HCT116 (cell line): ENCODE measurements around the gene CD3G. TPM values are rescaled to one million over a fixed set of nuclear protein-coding genes. Genes with fewer than 3 reads are reported as not detected.

Experiments used
- ATAC-seq: fragments of 200-7000 bp; cut with Tn5 transposase; 2 replicates; pipeline ENCODE4 v1.9.1; 2020; ENCODE audit warnings: mild to moderate bottlenecking, moderate library complexity
- BruUV-seq: library from RNA; stranded (reverse); fragments of 400-500 nt; replicated peaks from 2 replicates; lab custom pipeline; 2021; lab: Mats Ljungman, UMichigan
- CTCF ChIA-PET: fragments of 300-600 bp; sonication (Branson Sonifier 250); formaldehyde crosslinking; loops from one replicate; lab custom pipeline; 2021; ENCODE audit warnings: antibody characterized with exemption; lab: Charles Lee
- POLR2A ChIA-PET: fragments of 300-600, 350-600 bp; sonication (Branson Sonifier 250); formaldehyde crosslinking; loops from one replicate; lab custom pipeline; 2021; ENCODE audit warnings: antibody characterized with exemption; lab: Charles Lee
- RAD21 ChIA-PET, 2 experiments: fragments of 300-600 bp; sonication (Branson Sonifier 250); formaldehyde crosslinking; loops; one replicate each; lab custom pipeline; 2023; ENCODE audit warnings: low total read pairs in 2 of 2; ENCODE audit not compliant: uncharacterized antibody in 2 of 2, unreplicated experiment in 2 of 2, low non-redundant PET in 1 of 2; lab: Charles Lee
- DNase-seq: peaks from one replicate; pipeline ENCODE4 v3.0.0-alpha.2; 2010; ENCODE audit warnings: low read depth, low spot score
- H2AFZ ChIP-seq: fragments of 200-600 bp; shearing (Covaris generic), sonication (generic); 2 replicates; pipeline ENCODE4 v1.6.1; 2017; ENCODE audit warnings: low read depth, mixed run types, mixed read lengths, antibody characterized with exemption, low read length; ENCODE audit not compliant: poor library complexity, severe bottlenecking
- H3K27ac ChIP-seq: 2 replicates; pipeline ENCODE4 v1.5.1; 2012; ENCODE audit warnings: low read depth, low read length
- H3K27me3 ChIP-seq: fragments of 200-600 bp; sonication (generic); 2 replicates; pipeline ENCODE4 v1.6.1; 2016; ENCODE audit warnings: mixed run types, low read length, mixed read lengths; ENCODE audit not compliant: insufficient read depth
- H3K36me3 ChIP-seq, 2 experiments: fragments of 200-500 bp in 1 of 2; fragments of 200-600 bp in 1 of 2; sonication (Bioruptor generic) in 1 of 2; sonication (generic) in 1 of 2; 2 replicates each; pipeline versions ENCODE4 v1.5.1 to v1.6.1; 2014 to 2016; ENCODE audit warnings: low read length in 2 of 2, inconsistent platforms in 1 of 2, mixed read lengths in 1 of 2, mixed run types in 1 of 2; ENCODE audit not compliant: insufficient read depth in 2 of 2, control insufficient read depth in 1 of 2
- H3K4me1 ChIP-seq, 2 experiments: fragments of 200-600 bp in 1 of 2; sonication (generic) in 1 of 2; 2 replicates each; pipeline versions ENCODE4 v1.5.1 to v1.6.1; 2012 to 2017; ENCODE audit warnings: low read length in 2 of 2, inconsistent platforms in 1 of 2, mild to moderate bottlenecking in 1 of 2, mixed read lengths in 1 of 2, mixed run types in 1 of 2, moderate library complexity in 1 of 2; ENCODE audit not compliant: insufficient read depth in 2 of 2, control insufficient read depth in 1 of 2
- H3K4me2 ChIP-seq: fragments of 200-600 bp; sonication (generic); 2 replicates; pipeline ENCODE4 v1.6.1; 2017; ENCODE audit warnings: mixed run types, low read length, mixed read lengths
- H3K4me3 ChIP-seq, 2 experiments: fragments of 200-600 bp in 1 of 2; sonication (generic) in 1 of 2; replicated peaks in 1 of 2; 2 replicates each; pipeline ENCODE4 v1.5.1; 2011 to 2016; ENCODE audit warnings: low read length in 2 of 2, control low read depth in 1 of 2, low read depth in 1 of 2, mild to moderate bottlenecking in 1 of 2, mixed read lengths in 1 of 2, mixed run types in 1 of 2
- H3K79me2 ChIP-seq: fragments of 200-600 bp; sonication (generic); 2 replicates; pipeline ENCODE4 v1.6.1; 2017; ENCODE audit warnings: mild to moderate bottlenecking, mixed run types, low read length, moderate library complexity, mixed read lengths; ENCODE audit not compliant: insufficient read depth
- H3K9ac ChIP-seq: fragments of 200-600 bp; sonication (generic); 2 replicates; pipeline ENCODE4 v1.6.1; 2016; ENCODE audit warnings: low read length, mixed read lengths
- H3K9me2 ChIP-seq: fragments of 200-600 bp; sonication (generic), shearing (Covaris generic); 2 replicates; pipeline ENCODE4 v1.6.1; 2017; ENCODE audit warnings: mixed run types, mild to moderate bottlenecking, moderate library complexity; ENCODE audit not compliant: insufficient read depth
- H3K9me3 ChIP-seq, 2 experiments: fragments of 200-500 bp in 1 of 2; fragments of 200-600 bp in 1 of 2; sonication (Bioruptor generic) in 1 of 2; sonication (generic) in 1 of 2; 2 replicates each; pipeline ENCODE4 v1.6.1; 2014 to 2017; ENCODE audit warnings: low read length in 2 of 2, mixed read lengths in 2 of 2, inconsistent platforms in 1 of 2, low read depth in 1 of 2, mild to moderate bottlenecking in 1 of 2, mixed run types in 1 of 2, moderate library complexity in 1 of 2; ENCODE audit not compliant: control insufficient read depth in 1 of 2, insufficient read depth in 1 of 2
- H4K20me1 ChIP-seq: fragments of 200-600 bp; sonication (generic), shearing (Covaris generic); 2 replicates; pipeline ENCODE4 v1.6.1; 2017; ENCODE audit warnings: mixed run types, mild to moderate bottlenecking, moderate library complexity; ENCODE audit not compliant: insufficient read depth
- ATF3 ChIP-seq: IDR thresholded peaks from 2 replicates; pipeline ENCODE4 v1.6.1; 2012
- CEBPB ChIP-seq: IDR thresholded peaks from 2 replicates; pipeline ENCODE4 v1.6.1; 2012; ENCODE audit warnings: low read depth
- EZH2 ChIP-seq: fragments of 200-600 bp; sonication (generic); IDR thresholded peaks from 2 replicates; pipeline ENCODE4 v1.6.1; 2017; ENCODE audit warnings: antibody characterized with exemption, mixed run types
- POLR2A ChIP-seq: IDR thresholded peaks from 2 replicates; pipeline ENCODE4 v1.7.0; 2011; ENCODE audit warnings: borderline replicate concordance; ENCODE audit not compliant: insufficient read depth, insufficient read length; ENCODE audit errors: extremely low read depth
- REST ChIP-seq: IDR thresholded peaks from 2 replicates; pipeline ENCODE4 v1.6.1; 2012; ENCODE audit warnings: low read depth
- ZBTB33 ChIP-seq: IDR thresholded peaks from 2 replicates; pipeline ENCODE4 v1.6.1; 2011; ENCODE audit warnings: mild to moderate bottlenecking, low read length, moderate library complexity; ENCODE audit not compliant: insufficient replicate concordance; ENCODE audit errors: extremely low read depth
- intact Hi-C: fragments of 100-400 bp; cut with micrococcal nuclease; formaldehyde crosslinking; loops from 2 replicates; pipeline ENCODE4 v1.10.0; 2022
- total RNA-seq: library from RNA; stranded (reverse); gene quantifications from one replicate; pipeline ENCODE4 v1.2.1, GENCODE V29; 2021; ENCODE audit not compliant: unreplicated experiment

Gene CD3G
- total RNA-seq, 1 experiment from 2014 or later, result 0.20 TPM

GRCh38 chr11:118322721-118323120, 21.4 kb upstream of the CD3G start (continued):
- no peak for TF ChIP-seq REST
- TF ChIP-seq CEBPB, result no peak

- H3K9me2 ChIP-seq, result 0 out of 2 replicates have a peak, but pooled peaks cover 2% of the 10 kb centered on the region
- TF ChIP-seq ZBTB33 (no peak), EZH2 (no peak), CEBPB (no peak), ATF3 (no peak), POLR2A (no peak)
- TF ChIP-seq, all 23 proteins: peak for 0
- Histone ChIP-seq H3K4me3 (no peak overlapping the region), H3K27ac (no peak overlapping the region), H3K9me3 (no peaks in the 10 kb centered on the region), H4K20me1 (no peaks in the 10 kb centered on the region), H3K9ac (no peak overlapping the region), H3K4me2 (no peak overlapping the region), H3K27me3 (no peaks in the 10 kb centered on the region), H3K79me2 (no peaks in the 10 kb centered on the region), H2AFZ (no peak overlapping the region), H3K4me1 (peaks cover 0 to 6% of the 10 kb centered on the region in 2 experiments; a peak in 2 of 4 replicates), H3K36me3 (no peaks in the 10 kb centered on the region)
- ATAC-seq, result no peak
- ChIA-PET CTCF (no interaction called here), POLR2A (no interaction called here), RAD21 (no interaction called here)
- no TSS peak for BruUV-seq
- no peak for DNase-seq
- intact Hi-C loops, result no loop called here
Observed at GRCh38 chr11:118325283-118325682, 18.9 kb upstream of the CD3G start.
